Measurements from ENCODE around the gene KAZALD1.
A peak's percentile ranks its signal among the peaks of the same experiment; 100 is the strongest.

KAZALD1 gene

GRCh38 chr10:101047961-101048892 lies 13.6 kb upstream of the KAZALD1 start:
- DNase-seq, result no peak

DNA sequence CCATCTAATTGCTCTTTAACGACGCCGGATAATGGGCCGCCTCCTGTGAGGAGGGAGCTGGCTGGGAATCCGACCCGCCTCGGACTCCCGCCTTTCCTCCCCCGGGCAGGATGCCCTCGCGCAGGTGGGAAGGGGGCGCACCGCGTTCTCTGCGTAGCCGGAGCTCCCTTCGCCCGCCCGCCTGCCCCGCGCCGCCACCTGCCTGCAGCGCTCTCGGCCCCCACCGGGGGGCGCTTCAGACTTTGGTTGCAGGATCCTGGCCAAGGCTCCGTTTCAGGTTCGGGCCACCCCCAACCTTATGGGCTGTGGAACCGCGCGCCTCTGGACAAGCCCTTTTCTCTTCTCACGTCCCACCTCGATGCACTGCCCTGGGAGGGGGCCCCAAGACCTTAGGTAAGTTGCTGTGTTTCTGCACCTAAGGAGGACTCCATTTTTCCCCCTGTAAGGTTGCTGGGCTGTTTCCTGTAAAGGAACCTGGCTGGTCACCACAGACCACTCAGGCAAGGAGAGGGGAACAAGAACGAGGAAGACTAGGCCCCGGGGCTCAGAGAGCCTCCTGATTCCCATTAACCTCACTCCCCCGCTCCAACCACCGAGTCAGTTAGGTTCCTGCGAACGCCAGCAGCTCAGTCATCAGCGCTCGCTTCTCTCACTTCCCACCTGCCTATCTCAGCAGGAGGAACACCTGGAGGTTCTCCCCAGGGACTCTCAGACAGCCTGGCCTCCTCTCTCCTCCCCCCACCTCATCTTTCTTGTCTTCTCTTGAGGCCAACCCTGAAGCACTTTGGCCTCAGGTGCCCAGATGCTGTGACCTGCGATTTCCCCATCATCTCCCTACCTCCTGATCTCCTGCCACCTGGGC lies 11.3 kb upstream of the KAZALD1 start:
- DNase-seq, result peak in 5 of 14 donors; percentile 15 to 41 (median 28)

DNA sequence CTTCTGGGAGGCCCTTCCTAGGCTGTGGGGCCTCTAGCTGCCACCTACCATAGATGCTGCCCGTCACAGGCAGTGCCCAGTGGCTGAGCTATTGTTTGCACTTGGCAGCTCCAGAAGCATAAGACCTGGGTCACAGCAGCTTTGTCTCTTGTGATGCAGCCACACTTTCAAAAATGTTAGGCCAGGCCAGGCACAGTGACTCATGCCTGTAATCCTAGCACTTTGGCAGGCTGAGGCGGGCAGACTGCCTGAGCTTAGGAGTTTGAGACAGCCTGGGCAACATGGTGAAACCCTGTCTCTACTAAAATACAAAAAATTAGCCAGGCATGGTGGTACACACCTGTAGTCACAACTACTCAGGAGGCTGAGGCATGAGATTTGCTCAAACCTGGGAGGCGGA lies 9.5 kb upstream of the KAZALD1 start:
- DNase-seq, result peak in 2 of 14 donors; percentile 21 to 56

- no peak for DNase-seq
Observed at GRCh38 chr10:101053516-101053915, 8.3 kb upstream of the KAZALD1 start.

GRCh38 chr10:101054351-101054750 lies 7.4 kb upstream of the KAZALD1 start:
- no peak for DNase-seq

GRCh38 chr10:101054876-101055275 lies 6.9 kb upstream of the KAZALD1 start:
- no peak for DNase-seq

- no peak for DNase-seq
Observed at GRCh38 chr10:101055411-101055810, 6.4 kb upstream of the KAZALD1 start.

- DNase-seq, result no peak
Observed at GRCh38 chr10:101056365-101057151, 5.2 kb upstream of the KAZALD1 start.

- peak in 12 of 14 donors; percentile 16 to 95 (median 88) for DNase-seq
Observed at GRCh38 chr10:101060036-101060950, 1.5 kb upstream of the KAZALD1 start.

- peak in 9 of 14 donors; percentile 47 to 94 (median 81) for DNase-seq
Observed at GRCh38 chr10:101060951-101061623, 702 bp upstream of the KAZALD1 start.

- DNase-seq, result peak in 1 of 14 donors; percentile 13
Observed at GRCh38 chr10:101062232-101063049, 652 bp downstream of the KAZALD1 start.

DNA sequence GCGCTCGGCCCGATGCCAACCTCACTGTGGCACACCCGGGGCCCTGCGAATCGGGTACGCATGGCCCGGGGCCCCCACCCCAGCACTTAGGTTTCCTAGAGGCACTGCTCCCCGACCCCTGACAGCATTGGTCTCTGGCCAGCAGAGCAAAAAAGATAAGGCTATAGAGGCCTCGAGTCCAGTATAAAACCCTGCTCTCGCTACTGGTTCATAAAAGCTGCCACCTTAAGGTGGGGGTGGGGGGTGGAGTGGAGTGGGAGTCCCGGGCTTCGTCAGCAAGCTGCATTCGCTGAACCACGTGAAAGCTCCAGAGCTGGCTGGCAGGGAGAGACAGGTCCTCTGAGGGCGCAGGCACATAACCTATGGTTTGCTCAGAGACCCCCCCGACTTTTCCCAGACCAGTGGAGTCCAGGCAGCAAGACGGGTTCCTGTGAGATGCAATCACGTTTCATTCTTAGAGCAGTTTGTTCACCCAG lies 1.3 kb downstream of the KAZALD1 start:
- no peak for DNase-seq

- no peak for DNase-seq
Observed at GRCh38 chr10:101063548-101064414, 2.0 kb downstream of the KAZALD1 start.

- DNase-seq, result no peak
Observed at GRCh38 chr10:101064415-101065030, 2.7 kb downstream of the KAZALD1 start.

DNA sequence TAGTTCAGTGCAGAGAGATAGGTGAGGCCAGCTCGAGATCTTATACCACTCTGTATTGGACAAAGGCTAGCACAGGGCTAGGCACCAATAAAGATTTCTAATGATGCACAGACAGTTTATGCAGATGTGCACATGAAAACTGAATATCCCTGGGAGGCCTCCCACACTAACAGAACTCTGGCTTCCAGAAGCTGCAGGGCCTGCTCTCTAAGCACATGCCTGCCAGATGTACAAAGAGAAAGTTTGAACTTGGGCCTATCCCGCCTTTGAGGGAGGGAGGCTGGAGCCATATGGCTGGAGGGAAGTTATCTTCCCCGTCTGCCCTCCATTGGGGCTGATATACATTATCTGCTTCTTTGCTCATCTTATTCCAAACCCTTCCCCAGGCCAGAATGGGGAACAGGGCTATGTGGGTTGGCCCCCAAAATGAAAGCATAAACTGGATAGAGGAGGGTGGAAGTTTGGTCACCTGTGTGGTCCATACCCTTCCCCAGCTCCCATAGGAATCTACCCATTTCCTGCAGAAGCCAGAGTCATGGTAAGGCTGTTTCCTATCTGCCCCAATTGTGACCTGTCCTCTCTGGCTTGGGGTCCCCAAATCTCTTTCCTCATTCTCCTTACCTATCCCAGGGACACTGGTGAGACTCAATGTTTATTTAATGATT lies 3.8 kb downstream of the KAZALD1 start:
- no peak for DNase-seq

DNA sequence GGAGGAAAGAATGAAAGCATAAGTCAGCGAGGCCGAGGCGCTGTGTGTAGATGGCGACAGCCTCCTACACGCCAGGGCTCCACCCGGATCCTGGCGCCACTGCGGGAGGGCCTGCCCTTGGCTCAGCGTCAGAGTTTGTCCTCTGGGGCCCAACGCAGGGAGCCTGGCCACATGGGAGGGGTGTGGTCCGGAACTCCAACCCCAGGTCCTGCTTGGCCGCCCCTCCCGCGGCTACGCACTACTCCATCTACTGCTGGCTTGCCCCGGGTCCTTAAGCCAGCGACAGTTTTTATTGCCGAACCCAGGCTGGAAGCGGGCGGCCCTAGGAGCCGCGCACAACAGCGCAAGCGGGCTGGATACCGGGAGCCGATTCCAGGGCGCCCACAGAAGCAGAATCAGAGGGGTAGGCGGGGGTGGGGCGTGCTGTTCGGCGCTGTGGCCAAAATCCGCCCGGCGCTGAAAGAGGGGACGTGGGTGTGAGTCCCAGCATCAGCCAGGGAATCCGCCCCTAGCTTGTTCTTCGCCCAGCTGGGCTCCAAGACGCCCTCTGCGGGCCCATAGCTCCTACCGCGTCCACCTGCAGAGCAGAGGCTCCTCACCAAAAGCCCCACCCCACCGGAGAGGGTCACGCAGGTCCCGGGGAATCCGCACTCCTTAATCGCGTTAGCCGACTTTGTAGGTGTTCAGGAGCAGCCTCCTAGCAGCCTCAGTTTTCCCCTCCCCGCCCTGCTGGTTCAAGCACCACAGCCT lies 4.5 kb downstream of the KAZALD1 start:
- no peak for DNase-seq

DNA sequence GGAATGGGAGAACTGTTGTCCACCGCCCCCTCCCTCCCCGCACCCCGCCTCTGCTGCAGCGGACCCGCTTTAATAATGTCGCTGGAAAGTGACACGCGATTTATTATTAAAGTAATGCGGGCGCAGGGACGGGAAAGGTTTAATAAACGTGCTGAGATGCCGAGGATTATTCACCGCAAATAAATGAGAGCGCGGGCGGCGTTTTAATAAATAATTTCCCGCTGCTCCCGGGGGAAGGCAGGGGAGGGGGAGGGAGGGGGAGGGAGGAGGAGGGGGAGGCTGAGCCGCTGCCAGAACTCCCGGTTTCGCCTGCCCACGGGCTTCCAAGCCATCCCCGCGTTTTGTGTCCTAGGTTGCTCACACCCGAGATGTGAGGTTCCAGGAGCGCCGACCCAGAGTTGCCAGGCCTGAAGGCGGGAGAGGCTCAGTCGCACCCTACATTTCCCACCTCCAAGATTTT lies 5.1 kb downstream of the KAZALD1 start:
- DNase-seq, result no peak

Measured in C1 segment of cervical spinal cord (tissue), 14 donors.